ENCODE results near the gene REM2.

- no peak for TF ChIP-seq EZH2 (IDR thresholded peaks at IDR 0.05; ENCODE audit: low read length, missing control alignments)
- no peak for TF ChIP-seq CTCF (conservative IDR thresholded peaks at IDR 0.05 in 1 of 2, IDR thresholded peaks at IDR 0.05 in 1 of 2; ENCODE audit: low read depth in 1 of 2, low read length in 2 of 2)
Measured at GRCh38 chr14:22846811-22847307, 36.2 kb upstream of the REM2 start.
